ENCODE data around the gene PIAS2. TPM values are rescaled to one million over a fixed set of nuclear protein-coding genes. Genes with fewer than 3 reads are reported as not detected.

Gene PIAS2
- total RNA-seq, 4 donors from 2014 or later, result 12.1 to 42.7 (median 16.9) TPM

DNA sequence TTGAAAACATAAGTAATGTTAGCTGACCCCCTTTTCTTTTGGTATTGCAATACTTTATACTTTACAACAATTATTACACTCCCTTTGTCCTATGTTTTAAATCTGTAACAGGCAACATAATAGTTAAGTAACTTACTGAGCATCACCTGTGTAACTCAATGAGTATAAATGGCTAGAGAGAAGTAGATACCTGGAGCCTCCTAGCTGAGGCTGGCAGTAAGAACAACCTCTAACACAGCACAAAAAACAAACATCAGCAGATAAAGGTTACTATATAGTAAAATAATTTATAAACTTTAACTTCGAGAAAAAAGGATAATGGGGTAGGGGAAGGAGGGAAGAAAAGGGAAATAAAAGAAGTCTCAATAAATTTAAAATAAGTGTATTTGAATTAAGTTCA is 87.4 kb downstream of the PIAS2 start:
- Histone ChIP-seq H3K9me3 (no peaks in the 10 kb centered on the region), H3K4me1 (no peaks in the 10 kb centered on the region), H3K27ac (no peak overlapping the region), H3K4me3 (no peak overlapping the region), H3K36me3 (peaks cover 35% of the 10 kb centered on the region), H3K27me3 (no peaks in the 10 kb centered on the region)
- no peak for DNase-seq (ENCODE audit: low spot score in 2 of 2)
- no peak for TF ChIP-seq EP300 (IDR thresholded peaks at IDR 0.05)
- no peak for TF ChIP-seq POLR2AphosphoS5 (IDR thresholded peaks at IDR 0.05)
- no peak for TF ChIP-seq POLR2A (IDR thresholded peaks at IDR 0.05)
- TF ChIP-seq, protein P1, sequence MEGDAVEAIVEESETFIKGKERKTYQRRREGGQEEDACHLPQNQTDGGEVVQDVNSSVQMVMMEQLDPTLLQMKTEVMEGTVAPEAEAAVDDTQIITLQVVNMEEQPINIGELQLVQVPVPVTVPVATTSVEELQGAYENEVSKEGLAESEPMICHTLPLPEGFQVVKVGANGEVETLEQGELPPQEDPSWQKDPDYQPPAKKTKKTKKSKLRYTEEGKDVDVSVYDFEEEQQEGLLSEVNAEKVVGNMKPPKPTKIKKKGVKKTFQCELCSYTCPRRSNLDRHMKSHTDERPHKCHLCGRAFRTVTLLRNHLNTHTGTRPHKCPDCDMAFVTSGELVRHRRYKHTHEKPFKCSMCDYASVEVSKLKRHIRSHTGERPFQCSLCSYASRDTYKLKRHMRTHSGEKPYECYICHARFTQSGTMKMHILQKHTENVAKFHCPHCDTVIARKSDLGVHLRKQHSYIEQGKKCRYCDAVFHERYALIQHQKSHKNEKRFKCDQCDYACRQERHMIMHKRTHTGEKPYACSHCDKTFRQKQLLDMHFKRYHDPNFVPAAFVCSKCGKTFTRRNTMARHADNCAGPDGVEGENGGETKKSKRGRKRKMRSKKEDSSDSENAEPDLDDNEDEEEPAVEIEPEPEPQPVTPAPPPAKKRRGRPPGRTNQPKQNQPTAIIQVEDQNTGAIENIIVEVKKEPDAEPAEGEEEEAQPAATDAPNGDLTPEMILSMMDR (IDR thresholded peaks at IDR 0.05), result no peak
- 83% methylated on average over 1 of the region's 1 CpG for WGBS

DNA sequence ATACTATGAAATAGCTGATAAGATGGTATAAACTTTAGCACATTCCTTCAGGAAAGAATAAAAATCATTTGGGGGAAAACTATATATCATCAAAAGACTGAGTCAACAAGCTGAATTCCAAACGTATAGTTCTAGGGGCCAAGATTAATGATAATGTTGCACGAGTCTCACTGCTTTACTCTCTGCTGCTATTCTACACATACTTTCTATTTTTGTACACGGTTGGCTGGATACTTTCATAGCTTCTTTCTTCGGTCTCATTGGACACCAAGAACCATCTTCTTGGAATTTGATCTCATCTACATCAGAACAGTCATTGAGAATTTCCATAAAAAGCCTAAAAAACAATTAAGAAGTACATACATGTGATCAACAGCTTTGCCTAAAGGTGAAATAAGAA is 87.8 kb downstream of the PIAS2 start:
- no peak overlapping the region for H3K4me3 ChIP-seq
- TF ChIP-seq POLR2A (IDR thresholded peaks at IDR 0.05), result no peak
- TF ChIP-seq POLR2AphosphoS5 (IDR thresholded peaks at IDR 0.05), result no peak
- TF ChIP-seq, protein P1 (IDR thresholded peaks at IDR 0.05), result no peak
- no peak for TF ChIP-seq EP300 (IDR thresholded peaks at IDR 0.05)
- DNase-seq (ENCODE audit: low spot score in 2 of 2), result no peak
- H3K4me1 ChIP-seq, result no peaks in the 10 kb centered on the region
- H3K9me3 ChIP-seq, result no peaks in the 10 kb centered on the region
- no peaks in the 10 kb centered on the region for H3K27me3 ChIP-seq
- WGBS, result 82% methylated on average over 4 of the region's 4 CpGs
- no peak overlapping the region for H3K27ac ChIP-seq
- peaks cover 34% of the 10 kb centered on the region for H3K36me3 ChIP-seq

DNA sequence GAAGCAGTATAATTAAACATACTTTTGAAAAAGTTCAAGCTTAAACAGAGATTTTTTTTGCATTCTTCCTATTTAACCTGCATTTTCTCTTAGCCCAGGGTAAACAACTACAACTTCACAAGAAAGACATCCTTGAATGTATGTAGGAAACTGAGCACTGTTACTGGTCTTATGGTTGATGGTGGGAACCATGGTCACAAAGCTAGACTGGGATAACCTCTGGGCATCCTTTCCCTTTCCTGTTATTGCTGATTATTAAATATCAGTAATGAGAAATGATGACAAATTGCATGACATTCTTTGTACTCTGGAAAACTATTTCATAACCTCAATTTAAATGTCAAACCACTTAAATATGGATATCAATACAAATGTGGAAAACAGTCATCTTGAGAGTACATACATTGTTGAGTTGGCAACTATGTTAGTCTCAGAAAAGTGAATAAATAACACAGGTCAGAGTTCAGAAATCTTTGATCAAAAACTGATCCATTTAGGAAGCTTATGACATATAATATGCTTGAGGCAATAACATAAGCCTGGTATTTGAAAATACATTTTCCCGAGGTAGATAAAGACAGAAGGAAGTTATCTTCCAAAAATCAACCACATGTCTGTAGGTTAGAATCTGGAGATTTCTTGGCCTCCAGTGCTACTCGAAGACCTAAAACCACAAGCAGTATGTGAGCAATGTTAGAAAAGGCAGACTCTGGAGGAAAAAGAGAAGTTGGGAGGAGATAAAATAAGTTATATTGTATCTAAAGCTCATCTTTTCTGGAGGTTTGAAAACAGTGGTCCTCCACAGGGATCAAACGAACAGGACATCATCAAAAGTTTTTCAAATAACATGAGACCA is 95.2 kb downstream of the PIAS2 start:
- Histone ChIP-seq H3K27ac (no peak overlapping the region), H3K9me3 (no peaks in the 10 kb centered on the region), H3K36me3 (peaks cover 15% of the 10 kb centered on the region), H3K4me3 (no peak overlapping the region), H3K4me1 (no peaks in the 10 kb centered on the region), H3K27me3 (no peaks in the 10 kb centered on the region)
- no peak for DNase-seq (ENCODE audit: low spot score in 2 of 2)
- TF ChIP-seq POLR2A (IDR thresholded peaks at IDR 0.05) (no peak), EP300 (IDR thresholded peaks at IDR 0.05) (no peak), POLR2AphosphoS5 (IDR thresholded peaks at IDR 0.05) (no peak)
- TF ChIP-seq, protein P1 (IDR thresholded peaks at IDR 0.05), result no peak
- 70% methylated on average over 3 of the region's 3 CpGs for WGBS

DNA sequence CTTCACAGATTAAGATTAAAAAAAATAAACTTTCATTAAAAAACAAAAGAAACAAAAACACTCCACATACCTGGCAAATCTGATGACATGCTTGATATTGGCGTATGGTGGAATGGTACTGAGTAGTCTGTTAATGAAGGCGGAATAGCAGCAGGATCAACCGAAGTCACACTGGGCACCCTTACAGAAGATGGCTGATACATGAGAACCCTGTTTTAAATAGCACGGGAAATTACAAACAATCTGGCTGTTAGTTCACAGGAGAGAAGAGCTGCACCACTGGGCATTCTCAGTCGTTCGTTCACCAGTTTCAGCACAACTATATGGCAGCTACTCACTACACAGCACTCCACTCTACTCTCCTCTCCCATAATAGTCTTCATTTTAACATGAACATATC is 96.4 kb downstream of the PIAS2 start:
- H3K4me1 ChIP-seq, result no peaks in the 10 kb centered on the region
- H3K4me3 ChIP-seq, result no peak overlapping the region
- no peak for DNase-seq (ENCODE audit: low spot score in 2 of 2)
- WGBS, result 89% methylated on average over 6 of the region's 6 CpGs
- TF ChIP-seq POLR2AphosphoS5 (IDR thresholded peaks at IDR 0.05) (no peak), POLR2A (IDR thresholded peaks at IDR 0.05) (no peak), EP300 (IDR thresholded peaks at IDR 0.05) (no peak)
- TF ChIP-seq, protein P1 (IDR thresholded peaks at IDR 0.05), result no peak
- H3K27ac ChIP-seq, result no peak overlapping the region
- no peaks in the 10 kb centered on the region for H3K9me3 ChIP-seq
- peaks cover 13% of the 10 kb centered on the region for H3K36me3 ChIP-seq
- H3K27me3 ChIP-seq, result no peaks in the 10 kb centered on the region

DNA sequence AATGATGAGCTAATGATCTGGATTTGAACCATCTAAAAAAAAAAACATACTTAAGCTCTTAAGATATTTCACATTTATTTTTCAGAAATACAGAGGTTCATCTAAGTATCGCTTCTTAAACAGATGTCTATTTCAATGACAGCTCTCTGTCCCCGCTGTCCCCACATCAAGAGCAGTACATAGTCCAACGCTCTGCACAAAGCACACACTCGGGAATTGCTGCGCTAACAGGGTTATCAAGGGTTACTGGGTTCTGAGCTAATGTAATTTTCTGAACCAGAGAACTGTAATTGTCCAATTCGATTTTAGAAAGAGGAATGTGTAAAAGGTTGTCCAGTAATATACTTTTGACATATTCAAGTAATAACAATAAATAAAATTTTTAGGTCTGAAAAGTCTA is 101.6 kb downstream of the PIAS2 start:
- Histone ChIP-seq H3K4me1 (no peaks in the 10 kb centered on the region), H3K36me3 (peaks cover 3% of the 10 kb centered on the region), H3K27ac (no peak overlapping the region), H3K9me3 (no peaks in the 10 kb centered on the region), H3K27me3 (no peaks in the 10 kb centered on the region), H3K4me3 (no peak overlapping the region)
- 94% methylated on average over 6 of the region's 6 CpGs for WGBS
- TF ChIP-seq POLR2AphosphoS5 (IDR thresholded peaks at IDR 0.05) (no peak), POLR2A (IDR thresholded peaks at IDR 0.05) (no peak), EP300 (IDR thresholded peaks at IDR 0.05) (no peak)
- TF ChIP-seq, protein P1 (IDR thresholded peaks at IDR 0.05), result no peak
- no peak for DNase-seq (ENCODE audit: low spot score in 2 of 2)

Data from suprapubic skin (tissue), 4 donors.